ENCODE measurements around the gene EHD2.

The EHD2 gene

DNA sequence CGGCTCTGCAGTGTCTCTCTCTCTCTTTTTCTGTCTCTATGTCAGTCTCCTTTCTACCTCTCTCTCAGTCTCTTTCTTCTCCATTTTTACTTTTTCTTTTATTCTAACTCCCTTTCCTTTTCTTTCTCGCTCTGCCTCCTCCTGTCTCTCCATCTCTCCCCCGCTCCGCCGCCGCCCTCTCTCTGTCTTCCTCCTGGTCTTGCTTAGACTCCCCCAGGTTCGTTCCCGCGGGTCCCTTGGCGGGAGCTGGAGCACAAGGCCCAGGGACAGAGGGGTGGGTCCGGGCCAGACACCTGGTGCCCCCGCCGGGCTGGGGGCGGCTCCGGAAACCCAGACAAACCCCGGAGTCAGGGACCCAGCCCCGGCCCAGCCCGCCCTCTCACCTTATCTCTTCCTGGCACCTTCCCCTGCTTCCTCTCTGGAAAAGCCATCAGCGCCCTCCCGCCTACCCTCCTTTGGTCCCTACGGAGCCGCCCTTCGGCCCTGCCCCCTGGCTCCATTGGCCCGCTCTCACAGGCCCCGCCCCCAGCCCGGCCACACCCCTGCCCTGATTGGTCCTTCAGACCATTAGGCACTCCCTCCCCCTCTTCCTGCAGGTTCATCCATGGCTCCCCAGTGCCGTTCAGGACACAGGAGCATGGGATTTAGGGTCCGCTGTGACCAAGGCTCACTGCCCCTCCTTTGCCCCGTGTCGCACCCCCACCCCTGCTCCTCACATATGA is 16.7 kb downstream of the EHD2 start:
- peaks cover 4% of the 10 kb centered on the region for H3K4me1 ChIP-seq (ENCODE audit: insufficient read depth, insufficient read length)
- DNase-seq (ENCODE audit: low read depth, low spot score) = peak; percentile 66
- no peaks in the 10 kb centered on the region for H3K27me3 ChIP-seq (ENCODE audit: insufficient read depth, insufficient read length)
- TF ChIP-seq YY1 (IDR thresholded peaks at IDR 0.05; ENCODE audit: insufficient read depth, insufficient read length) = no peak
- no peak for TF ChIP-seq ZNF274 (IDR thresholded peaks at IDR 0.05; ENCODE audit: low read depth, low read length)
- TF ChIP-seq SUZ12 (IDR thresholded peaks at IDR 0.05; ENCODE audit: extremely low read depth, insufficient read depth, insufficient read length) = no peak
- peak overlapping the region; percentile 24 for H3K4me3 ChIP-seq (ENCODE audit: insufficient read length, low read depth)
- peak overlapping the region; percentile 72 for H3K9ac ChIP-seq (ENCODE audit: insufficient read length, low read depth)
- H3K36me3 ChIP-seq (ENCODE audit: insufficient read depth, insufficient read length, low read length) = peaks cover 41% of the 10 kb centered on the region
- no peaks in the 10 kb centered on the region for H3K9me3 ChIP-seq (ENCODE audit: insufficient read depth, low read length)

- TF ChIP-seq ZNF274 (IDR thresholded peaks at IDR 0.05; ENCODE audit: low read depth, low read length) (no peak), SUZ12 (IDR thresholded peaks at IDR 0.05; ENCODE audit: extremely low read depth, insufficient read depth, insufficient read length) (no peak), YY1 (IDR thresholded peaks at IDR 0.05; ENCODE audit: insufficient read depth, insufficient read length) (no peak)
- Histone ChIP-seq H3K27me3 (ENCODE audit: insufficient read depth, insufficient read length) (no peaks in the 10 kb centered on the region), H3K4me1 (ENCODE audit: insufficient read depth, insufficient read length) (peaks cover 4% of the 10 kb centered on the region), H3K9ac (ENCODE audit: insufficient read length, low read depth) (no peak overlapping the region), H3K36me3 (ENCODE audit: insufficient read depth, insufficient read length, low read length) (peaks cover 36% of the 10 kb centered on the region), H3K9me3 (ENCODE audit: insufficient read depth, low read length) (no peaks in the 10 kb centered on the region), H3K4me3 (ENCODE audit: insufficient read length, low read depth) (no peak overlapping the region)
- no peak for DNase-seq (ENCODE audit: low read depth, low spot score)
Measured at GRCh38 chr19:47730521-47730889, 17.3 kb downstream of the EHD2 start.

DNA sequence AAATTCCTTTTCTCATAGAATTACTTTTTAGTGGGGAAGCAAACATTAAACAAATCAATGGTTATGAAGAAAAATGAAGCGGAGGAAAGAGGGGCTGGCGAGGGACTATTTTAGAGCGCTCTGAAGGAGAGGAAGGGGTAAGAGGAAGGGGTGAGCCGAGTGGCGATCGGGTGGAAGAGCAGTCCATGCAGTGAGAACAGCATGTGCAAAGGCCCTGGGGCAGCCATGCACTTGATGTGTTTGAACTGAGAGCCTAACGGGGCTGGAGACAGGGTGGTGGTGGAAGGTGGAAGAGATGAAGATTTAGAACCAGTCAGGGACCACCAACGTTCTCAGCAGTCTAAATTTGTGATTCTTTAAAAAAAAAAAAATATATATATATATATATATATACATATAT is 17.7 kb downstream of the EHD2 start:
- no peaks in the 10 kb centered on the region for H3K27me3 ChIP-seq (ENCODE audit: insufficient read depth, insufficient read length)
- DNase-seq (ENCODE audit: low read depth, low spot score) = no peak
- H3K4me3 ChIP-seq (ENCODE audit: insufficient read length, low read depth) = no peak overlapping the region
- H3K4me1 ChIP-seq (ENCODE audit: insufficient read depth, insufficient read length) = peaks cover under 1% of the 10 kb centered on the region
- no peak for TF ChIP-seq ZNF274 (IDR thresholded peaks at IDR 0.05; ENCODE audit: low read depth, low read length)
- no peak for TF ChIP-seq SUZ12 (IDR thresholded peaks at IDR 0.05; ENCODE audit: extremely low read depth, insufficient read depth, insufficient read length)
- TF ChIP-seq YY1 (IDR thresholded peaks at IDR 0.05; ENCODE audit: insufficient read depth, insufficient read length) = no peak
- H3K9ac ChIP-seq (ENCODE audit: insufficient read length, low read depth) = no peak overlapping the region
- no peaks in the 10 kb centered on the region for H3K9me3 ChIP-seq (ENCODE audit: insufficient read depth, low read length)
- H3K36me3 ChIP-seq (ENCODE audit: insufficient read depth, insufficient read length, low read length) = peaks cover 32% of the 10 kb centered on the region

DNA sequence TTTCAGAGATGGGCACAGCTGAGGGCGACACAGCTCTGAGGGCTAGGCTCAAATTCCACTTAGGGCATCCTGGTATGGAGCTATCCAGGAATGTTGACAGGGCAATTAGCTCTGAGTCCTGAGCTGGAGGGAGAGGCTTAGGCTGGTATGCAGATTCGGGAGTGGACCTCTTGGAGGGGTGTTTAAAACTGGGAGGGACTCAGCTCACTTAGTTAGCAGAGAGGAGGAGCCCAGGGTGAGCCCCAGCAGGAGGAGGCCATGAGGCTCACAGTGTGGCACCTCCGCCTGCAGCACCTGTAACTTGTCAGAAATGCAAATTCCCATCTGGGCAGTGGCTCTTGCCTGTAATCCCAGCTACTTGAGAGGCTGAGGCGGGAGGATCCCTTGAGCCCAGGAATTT is 21.9 kb downstream of the EHD2 start:
- no peak overlapping the region for H3K9ac ChIP-seq (ENCODE audit: insufficient read length, low read depth)
- H3K9me3 ChIP-seq (ENCODE audit: insufficient read depth, low read length) = no peaks in the 10 kb centered on the region
- TF ChIP-seq SUZ12 (IDR thresholded peaks at IDR 0.05; ENCODE audit: extremely low read depth, insufficient read depth, insufficient read length) = no peak
- no peak for TF ChIP-seq YY1 (IDR thresholded peaks at IDR 0.05; ENCODE audit: insufficient read depth, insufficient read length)
- TF ChIP-seq ZNF274 (IDR thresholded peaks at IDR 0.05; ENCODE audit: low read depth, low read length) = no peak
- H3K4me3 ChIP-seq (ENCODE audit: insufficient read length, low read depth) = no peak overlapping the region
- peak; percentile 63 for DNase-seq (ENCODE audit: low read depth, low spot score)
- H3K27me3 ChIP-seq (ENCODE audit: insufficient read depth, insufficient read length) = no peaks in the 10 kb centered on the region
- H3K4me1 ChIP-seq (ENCODE audit: insufficient read depth, insufficient read length) = no peaks in the 10 kb centered on the region
- peaks cover 31% of the 10 kb centered on the region for H3K36me3 ChIP-seq (ENCODE audit: insufficient read depth, insufficient read length, low read length)

DNA sequence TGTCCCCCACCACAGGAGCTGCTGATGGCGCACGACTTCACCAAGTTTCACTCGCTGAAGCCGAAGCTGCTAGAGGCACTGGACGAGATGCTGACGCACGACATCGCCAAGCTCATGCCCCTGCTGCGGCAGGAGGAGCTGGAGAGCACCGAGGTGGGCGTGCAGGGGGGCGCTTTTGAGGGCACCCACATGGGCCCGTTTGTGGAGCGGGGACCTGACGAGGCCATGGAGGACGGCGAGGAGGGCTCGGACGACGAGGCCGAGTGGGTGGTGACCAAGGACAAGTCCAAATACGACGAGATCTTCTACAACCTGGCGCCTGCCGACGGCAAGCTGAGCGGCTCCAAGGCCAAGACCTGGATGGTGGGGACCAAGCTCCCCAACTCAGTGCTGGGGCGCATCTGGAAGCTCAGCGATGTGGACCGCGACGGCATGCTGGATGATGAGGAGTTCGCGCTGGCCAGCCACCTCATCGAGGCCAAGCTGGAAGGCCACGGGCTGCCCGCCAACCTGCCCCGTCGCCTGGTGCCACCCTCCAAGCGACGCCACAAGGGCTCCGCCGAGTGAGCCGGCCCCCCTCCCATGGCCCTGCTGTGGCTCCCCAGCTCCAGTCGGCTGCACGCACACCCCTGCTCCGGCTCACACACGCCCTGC is 27.8 kb downstream of the EHD2 start:
- no peaks in the 10 kb centered on the region for H3K9me3 ChIP-seq (ENCODE audit: insufficient read depth, low read length)
- H3K27me3 ChIP-seq (ENCODE audit: insufficient read depth, insufficient read length) = no peaks in the 10 kb centered on the region
- no peak for DNase-seq (ENCODE audit: low read depth, low spot score)
- H3K9ac ChIP-seq (ENCODE audit: insufficient read length, low read depth) = no peak overlapping the region
- peaks cover 33% of the 10 kb centered on the region for H3K36me3 ChIP-seq (ENCODE audit: insufficient read depth, insufficient read length, low read length)
- H3K4me3 ChIP-seq (ENCODE audit: insufficient read length, low read depth) = no peak overlapping the region
- peaks cover 6% of the 10 kb centered on the region for H3K4me1 ChIP-seq (ENCODE audit: insufficient read depth, insufficient read length)
- TF ChIP-seq ZNF274 (IDR thresholded peaks at IDR 0.05; ENCODE audit: low read depth, low read length) (no peak), SUZ12 (IDR thresholded peaks at IDR 0.05; ENCODE audit: extremely low read depth, insufficient read depth, insufficient read length) (no peak), YY1 (IDR thresholded peaks at IDR 0.05; ENCODE audit: insufficient read depth, insufficient read length) (no peak)

- DNase-seq (ENCODE audit: low read depth, low spot score) = no peak
- H3K9me3 ChIP-seq (ENCODE audit: insufficient read depth, low read length) = no peaks in the 10 kb centered on the region
- peaks cover 6% of the 10 kb centered on the region for H3K4me1 ChIP-seq (ENCODE audit: insufficient read depth, insufficient read length)
- H3K9ac ChIP-seq (ENCODE audit: insufficient read length, low read depth) = no peak overlapping the region
- H3K36me3 ChIP-seq (ENCODE audit: insufficient read depth, insufficient read length, low read length) = peaks cover 28% of the 10 kb centered on the region
- no peaks in the 10 kb centered on the region for H3K27me3 ChIP-seq (ENCODE audit: insufficient read depth, insufficient read length)
- no peak overlapping the region for H3K4me3 ChIP-seq (ENCODE audit: insufficient read length, low read depth)
- no peak for TF ChIP-seq YY1 (IDR thresholded peaks at IDR 0.05; ENCODE audit: insufficient read depth, insufficient read length)
- no peak for TF ChIP-seq ZNF274 (IDR thresholded peaks at IDR 0.05; ENCODE audit: low read depth, low read length)
- TF ChIP-seq SUZ12 (IDR thresholded peaks at IDR 0.05; ENCODE audit: extremely low read depth, insufficient read depth, insufficient read length) = no peak
Measured at GRCh38 chr19:47741544-47742140, 28.4 kb downstream of the EHD2 start.

- no peak for DNase-seq (ENCODE audit: low read depth, low spot score)
- Histone ChIP-seq H3K36me3 (ENCODE audit: insufficient read depth, insufficient read length, low read length) (peaks cover 31% of the 10 kb centered on the region), H3K9me3 (ENCODE audit: insufficient read depth, low read length) (no peaks in the 10 kb centered on the region), H3K4me1 (ENCODE audit: insufficient read depth, insufficient read length) (peaks cover 6% of the 10 kb centered on the region), H3K9ac (ENCODE audit: insufficient read length, low read depth) (peak overlapping the region; percentile 79), H3K27me3 (ENCODE audit: insufficient read depth, insufficient read length) (no peaks in the 10 kb centered on the region), H3K4me3 (ENCODE audit: insufficient read length, low read depth) (no peak overlapping the region)
- TF ChIP-seq SUZ12 (IDR thresholded peaks at IDR 0.05; ENCODE audit: extremely low read depth, insufficient read depth, insufficient read length) (no peak), ZNF274 (IDR thresholded peaks at IDR 0.05; ENCODE audit: low read depth, low read length) (no peak), YY1 (IDR thresholded peaks at IDR 0.05; ENCODE audit: insufficient read depth, insufficient read length) (no peak)
Measured at GRCh38 chr19:47742634-47743033, 29.4 kb downstream of the EHD2 start.
